ENCODE results near the gene ZRANB1. TPM values are rescaled to one million over a fixed set of nuclear protein-coding genes. Genes with fewer than 3 reads are reported as not detected.

ZRANB1 gene
- total RNA-seq, 4 donors from 2014 or later: 14.9 to 55.3 (median 28.3) TPM

DNA sequence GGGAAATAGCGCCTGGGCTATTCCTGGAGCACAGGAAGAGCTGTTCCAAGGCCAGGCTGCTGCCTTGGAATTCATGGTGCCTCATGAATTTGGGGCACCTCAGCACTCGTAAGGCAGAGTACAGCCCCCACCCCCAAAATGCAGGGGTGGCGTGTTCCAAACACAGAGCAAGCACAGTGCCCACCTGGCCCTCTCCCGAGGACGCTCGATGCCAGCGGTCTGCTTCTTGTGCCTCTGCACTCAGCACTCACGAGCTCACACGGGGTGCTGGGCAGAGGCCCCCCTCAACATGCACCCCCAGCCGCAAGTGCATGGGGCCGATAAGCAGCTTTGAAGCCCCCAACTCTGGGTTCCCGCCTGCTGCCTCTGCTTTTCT lies 60.1 kb downstream of the ZRANB1 start:
- no peaks in the 10 kb centered on the region for H3K9me3 ChIP-seq
- H3K27me3 ChIP-seq: no peaks in the 10 kb centered on the region
- H3K4me3 ChIP-seq: no peak overlapping the region
- H3K36me3 ChIP-seq: no peaks in the 10 kb centered on the region
- peak in 1 of 2 donors; percentile 15 for DNase-seq
- intact Hi-C loops (cut with DNase I; ENCODE audit: low total_unique reads): loop anchor here (10.0 kb wide), 1 partner anchor 73 kb away; no protein-coding TSS in a partner anchor
- peak overlapping the region; percentile 63 to 65 for H3K27ac ChIP-seq
- H3K4me1 ChIP-seq: peaks cover 12 to 27% of the 10 kb centered on the region in 2 donors
- TF ChIP-seq CTCF (IDR thresholded peaks at IDR 0.05) (no peak), POLR2A (IDR thresholded peaks at IDR 0.05) (no peak)

- intact Hi-C loops (cut with DNase I; ENCODE audit: low total_unique reads): loop anchor here (10.0 kb wide), 1 partner anchor 72 kb away; no protein-coding TSS in a partner anchor
- TF ChIP-seq POLR2A (IDR thresholded peaks at IDR 0.05) (no peak), CTCF (IDR thresholded peaks at IDR 0.05) (no peak)
- Histone ChIP-seq H3K27ac (peak overlapping the region in 1 of 2 donors; percentile 65), H3K4me1 (peaks cover 12 to 27% of the 10 kb centered on the region in 2 donors), H3K27me3 (no peaks in the 10 kb centered on the region), H3K36me3 (no peaks in the 10 kb centered on the region), H3K4me3 (no peak overlapping the region), H3K9me3 (no peaks in the 10 kb centered on the region)
- DNase-seq: peak; percentile 14 to 15
Measured at GRCh38 chr10:125002423-125003145, 60.7 kb downstream of the ZRANB1 start.

DNA sequence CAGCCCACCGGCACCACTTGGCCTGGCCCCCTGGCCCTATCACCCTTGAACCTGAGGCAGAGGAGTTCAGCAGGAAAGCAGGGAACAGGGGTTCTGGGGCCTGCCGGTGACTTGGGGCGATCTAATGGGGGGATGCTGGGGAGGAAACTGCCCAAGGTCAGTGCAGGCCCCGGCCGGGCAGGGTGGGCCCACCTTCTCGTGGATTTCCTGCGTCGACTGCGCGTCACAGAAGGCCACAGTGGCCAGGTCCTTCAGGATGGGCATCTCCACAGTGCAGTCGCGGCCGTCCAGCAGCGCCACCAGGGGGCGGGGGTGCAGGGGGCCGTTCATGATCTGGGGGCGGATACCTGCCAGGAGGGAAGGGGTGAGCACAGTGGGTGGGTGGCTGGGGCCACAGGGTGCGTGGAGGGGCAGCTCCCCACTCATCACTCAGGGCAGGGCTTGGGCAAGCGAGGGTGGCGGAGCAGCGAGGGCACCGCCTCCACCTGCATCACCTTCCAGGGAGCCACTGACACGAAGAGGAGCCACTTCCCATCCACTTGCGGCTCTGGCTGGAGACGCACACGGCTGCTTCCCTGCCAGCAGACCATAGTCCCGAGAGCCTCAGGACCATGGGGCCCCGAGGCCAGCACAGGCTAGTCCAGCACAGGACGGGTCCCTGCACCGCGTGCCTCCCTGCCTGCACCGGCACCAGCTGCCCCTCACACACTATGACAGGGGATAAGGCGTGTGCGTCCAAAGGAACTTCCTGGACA lies 61.4 kb downstream of the ZRANB1 start:
- H3K4me3 ChIP-seq: no peak overlapping the region
- no peaks in the 10 kb centered on the region for H3K27me3 ChIP-seq
- no peak overlapping the region for H3K27ac ChIP-seq
- peaks cover 12 to 27% of the 10 kb centered on the region in 2 donors for H3K4me1 ChIP-seq
- peak; percentile 15 to 17 for DNase-seq
- intact Hi-C loops (cut with DNase I; ENCODE audit: low total_unique reads): loop anchor here (10.0 kb wide), 1 partner anchor 71 kb away; no protein-coding TSS in a partner anchor
- no peaks in the 10 kb centered on the region for H3K9me3 ChIP-seq
- TF ChIP-seq POLR2A (IDR thresholded peaks at IDR 0.05) (no peak), CTCF (IDR thresholded peaks at IDR 0.05) (no peak)
- H3K36me3 ChIP-seq: no peaks in the 10 kb centered on the region

- no peak overlapping the region for H3K27ac ChIP-seq
- H3K27me3 ChIP-seq: no peaks in the 10 kb centered on the region
- DNase-seq: peak in 1 of 2 donors; percentile 9
- H3K9me3 ChIP-seq: no peaks in the 10 kb centered on the region
- H3K4me1 ChIP-seq: peaks cover 12 to 24% of the 10 kb centered on the region in 2 donors
- intact Hi-C loops (cut with DNase I; ENCODE audit: low total_unique reads): loop anchor here (10.0 kb wide), 1 partner anchor 71 kb away; no protein-coding TSS in a partner anchor
- no peak overlapping the region for H3K4me3 ChIP-seq
- TF ChIP-seq POLR2A (IDR thresholded peaks at IDR 0.05): no peak
- no peak for TF ChIP-seq CTCF (IDR thresholded peaks at IDR 0.05)
- H3K36me3 ChIP-seq: no peaks in the 10 kb centered on the region
Measured at GRCh38 chr10:125003901-125004467, 62.1 kb downstream of the ZRANB1 start.

Measured in uterus (tissue), 4 donors.